ENCODE measurements around the gene GAPT.

The GAPT gene

DNA sequence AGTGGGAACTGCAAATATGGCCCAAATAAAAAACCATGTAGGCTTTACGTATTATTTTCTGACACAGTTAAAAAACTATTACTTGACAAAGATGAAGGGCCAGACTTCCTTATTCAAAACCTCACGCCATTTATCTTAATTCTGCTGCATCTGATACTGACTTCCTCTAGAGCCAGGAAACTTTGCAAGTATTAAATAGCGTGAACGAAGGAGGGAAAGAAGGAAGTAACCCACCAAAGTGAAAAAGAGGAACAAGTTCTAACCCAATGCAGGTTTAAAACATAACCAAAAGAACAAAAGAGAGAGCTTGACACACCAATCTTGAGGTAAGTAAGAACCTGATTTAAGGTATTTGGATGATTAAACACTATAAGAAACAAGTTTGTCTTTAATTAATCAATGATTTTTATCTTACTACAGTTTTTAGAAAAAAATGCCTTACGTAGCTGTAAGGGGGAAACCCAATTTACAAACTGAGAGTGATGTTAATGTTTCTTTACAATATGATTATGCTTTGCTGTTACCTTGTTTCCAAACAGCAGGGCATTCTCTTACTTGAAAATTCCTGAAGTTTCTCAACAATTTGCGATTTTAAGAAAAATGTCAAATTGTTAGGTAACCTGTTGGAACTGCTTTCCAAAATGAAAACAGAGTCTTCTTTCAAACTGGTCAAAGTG lies at the start of gene GAPT:
GAPT (plus strand) TSS at position 220 of the 677 bp plus-strand sequence. CDS start 3,102 bp downstream, outside the sequence.
- no peak for DNase-seq (ENCODE audit: low read depth)

DNA sequence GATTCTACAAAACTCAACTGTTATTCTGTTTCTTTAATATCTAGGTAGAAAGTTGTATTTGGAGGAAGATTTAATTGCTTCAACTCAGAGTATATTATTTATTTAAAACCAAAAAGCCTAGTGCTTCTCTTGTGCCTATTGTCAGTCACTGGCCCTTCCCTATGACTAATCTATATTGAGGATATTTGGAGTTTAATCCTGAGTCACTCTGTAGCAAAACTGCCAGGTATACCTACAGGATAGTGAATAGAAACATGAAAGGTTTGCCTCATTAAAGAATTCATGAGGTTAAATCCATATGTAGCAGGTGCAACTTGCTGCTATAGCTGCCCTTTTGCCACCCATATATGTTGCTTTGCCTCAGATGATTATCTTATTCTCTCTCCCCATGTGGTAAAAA lies 46.4 kb upstream of the GAPT start:
- DNase-seq (ENCODE audit: low read depth): no peak

DNA sequence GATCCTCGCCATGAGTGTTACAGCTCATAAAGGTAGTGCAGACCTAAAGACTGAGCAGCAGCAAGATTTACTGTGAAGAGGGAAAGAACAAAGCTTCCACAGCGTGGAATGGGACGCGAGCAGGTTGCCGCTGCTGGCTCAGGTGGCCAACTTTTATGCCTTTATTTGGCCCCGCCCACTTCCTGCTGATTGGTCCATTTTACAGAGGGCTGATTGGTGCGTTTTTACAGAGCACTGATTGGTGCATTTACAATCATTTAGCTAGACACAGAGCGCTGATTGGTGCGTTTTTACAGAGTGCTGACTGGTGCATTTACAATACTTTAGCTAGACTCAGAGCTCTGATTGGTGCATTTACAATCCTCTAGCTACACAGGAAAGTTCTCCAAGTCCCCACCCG lies 45.2 kb upstream of the GAPT start:
- no peak for DNase-seq (ENCODE audit: low read depth)

DNA sequence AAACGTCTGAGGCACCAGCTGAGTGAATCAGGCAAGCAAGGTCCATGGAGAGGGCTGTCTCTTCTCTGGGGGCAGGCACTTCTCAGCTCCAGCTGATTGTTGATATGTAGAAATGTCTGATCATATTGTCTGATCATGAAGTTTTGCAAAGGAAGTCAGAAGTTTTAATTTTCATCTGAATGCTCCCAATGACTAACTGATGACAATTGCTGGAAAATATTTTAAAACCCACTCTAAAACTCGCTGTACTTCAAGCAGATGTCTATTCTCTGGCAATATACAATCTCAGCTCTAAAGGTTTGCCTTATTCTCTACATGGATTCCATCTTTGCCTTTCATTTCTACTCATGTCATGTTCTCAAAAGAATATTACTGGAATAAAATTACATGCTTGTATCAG lies 44.0 kb upstream of the GAPT start:
- no peak for DNase-seq (ENCODE audit: low read depth)

GRCh38 chr5:58450018-58450417 lies 41.2 kb upstream of the GAPT start:
- no peak for DNase-seq (ENCODE audit: low read depth)

- DNase-seq (ENCODE audit: low read depth): no peak
Observed at GRCh38 chr5:58450811-58451629, 40.2 kb upstream of the GAPT start.

- DNase-seq (ENCODE audit: low read depth): no peak
Observed at GRCh38 chr5:58451732-58452565, 39.3 kb upstream of the GAPT start.

- no peak for DNase-seq (ENCODE audit: low read depth)
Observed at GRCh38 chr5:58452566-58453258, 38.5 kb upstream of the GAPT start.

DNA sequence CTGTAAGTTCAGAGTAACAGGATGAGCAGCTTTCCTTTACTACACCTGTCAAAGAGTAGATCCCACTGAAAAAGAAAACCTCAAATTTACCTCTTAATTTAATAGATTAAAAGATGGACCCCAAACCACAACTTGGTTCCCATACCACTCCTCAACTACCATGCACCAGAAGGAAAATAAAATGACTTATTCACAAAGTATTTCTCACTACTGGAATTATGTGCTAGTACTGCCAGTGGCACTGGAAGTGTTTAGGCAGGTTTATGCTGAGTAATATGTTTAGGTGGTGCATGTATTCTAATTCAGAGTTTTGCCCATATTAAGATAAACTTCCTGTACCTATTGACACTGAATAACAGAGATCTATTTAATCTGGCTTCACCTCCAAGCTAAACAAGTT lies 37.9 kb upstream of the GAPT start:
- no peak for DNase-seq (ENCODE audit: low read depth)

DNA sequence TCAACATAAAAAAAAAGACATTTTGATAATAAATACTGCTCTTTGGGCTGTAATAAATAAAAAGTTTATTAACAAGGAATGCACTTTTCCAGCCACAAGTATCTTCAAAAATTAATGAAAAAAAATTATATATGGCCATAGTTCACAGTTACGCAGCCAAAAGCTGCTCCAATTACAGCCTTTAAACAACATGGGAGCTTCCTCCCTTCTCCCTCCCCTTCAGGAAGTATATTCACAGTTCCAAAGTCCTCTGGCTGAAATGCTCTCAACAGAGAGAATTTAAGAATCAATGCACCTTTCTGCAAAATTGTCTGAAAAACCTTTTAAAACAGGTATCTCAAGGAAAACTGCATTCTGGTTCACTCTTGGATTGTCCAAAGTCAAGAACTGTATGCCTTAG lies 37.2 kb upstream of the GAPT start:
- no peak for DNase-seq (ENCODE audit: low read depth)

- no peak for DNase-seq (ENCODE audit: low read depth)
Observed at GRCh38 chr5:58455066-58455465, 36.2 kb upstream of the GAPT start.

GRCh38 chr5:58455480-58455879 lies 35.8 kb upstream of the GAPT start:
- DNase-seq (ENCODE audit: low read depth): no peak

DNA sequence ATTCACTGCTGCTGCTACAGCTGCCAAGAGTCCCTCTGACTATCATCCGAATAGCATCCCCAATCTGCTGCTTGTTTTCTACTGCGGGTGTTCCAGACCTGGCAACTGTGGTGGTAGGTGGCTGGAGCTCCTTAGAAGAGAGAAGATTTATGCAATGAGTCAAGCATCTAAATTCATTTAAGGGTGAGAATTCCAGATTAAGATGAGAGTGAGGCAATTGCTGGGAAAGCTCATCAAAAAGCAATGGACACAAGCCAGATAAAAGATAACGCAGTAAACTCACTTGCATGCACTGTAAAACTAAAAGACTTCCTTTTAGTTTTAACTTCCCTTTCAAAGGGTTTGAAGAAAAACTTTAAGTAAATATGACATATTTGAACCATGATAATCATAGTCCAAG lies 35.2 kb upstream of the GAPT start:
- no peak for DNase-seq (ENCODE audit: low read depth)

- no peak for DNase-seq (ENCODE audit: low read depth)
Observed at GRCh38 chr5:58456486-58456885, 34.7 kb upstream of the GAPT start.

- DNase-seq (ENCODE audit: low read depth): no peak
Observed at GRCh38 chr5:58457050-58457449, 34.2 kb upstream of the GAPT start.

GRCh38 chr5:58458141-58458742 lies 33.0 kb upstream of the GAPT start:
- no peak for DNase-seq (ENCODE audit: low read depth)

DNA sequence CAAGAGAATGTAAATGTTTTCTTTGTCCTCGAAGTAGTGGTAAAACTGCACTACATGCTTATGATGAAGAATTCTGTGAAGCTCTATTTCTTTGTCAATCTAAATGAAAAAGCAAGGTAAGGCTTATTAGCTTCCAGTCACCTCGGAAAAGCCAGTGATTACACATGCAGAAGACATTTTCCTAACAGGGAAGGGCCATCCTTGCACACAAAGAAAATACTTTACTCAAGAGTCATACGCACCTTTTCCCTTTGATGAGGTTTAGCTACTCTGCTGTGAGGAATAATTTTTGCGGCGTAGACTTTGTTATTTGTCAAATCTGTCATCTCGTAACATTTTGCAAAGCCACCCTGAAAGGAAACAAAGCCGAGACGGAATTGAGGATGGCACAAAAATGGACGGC lies 32.5 kb upstream of the GAPT start:
- DNase-seq (ENCODE audit: low read depth): no peak

GRCh38 chr5:58459146-58460001 lies 31.9 kb upstream of the GAPT start:
- DNase-seq (ENCODE audit: low read depth): peak; percentile 23

DNA sequence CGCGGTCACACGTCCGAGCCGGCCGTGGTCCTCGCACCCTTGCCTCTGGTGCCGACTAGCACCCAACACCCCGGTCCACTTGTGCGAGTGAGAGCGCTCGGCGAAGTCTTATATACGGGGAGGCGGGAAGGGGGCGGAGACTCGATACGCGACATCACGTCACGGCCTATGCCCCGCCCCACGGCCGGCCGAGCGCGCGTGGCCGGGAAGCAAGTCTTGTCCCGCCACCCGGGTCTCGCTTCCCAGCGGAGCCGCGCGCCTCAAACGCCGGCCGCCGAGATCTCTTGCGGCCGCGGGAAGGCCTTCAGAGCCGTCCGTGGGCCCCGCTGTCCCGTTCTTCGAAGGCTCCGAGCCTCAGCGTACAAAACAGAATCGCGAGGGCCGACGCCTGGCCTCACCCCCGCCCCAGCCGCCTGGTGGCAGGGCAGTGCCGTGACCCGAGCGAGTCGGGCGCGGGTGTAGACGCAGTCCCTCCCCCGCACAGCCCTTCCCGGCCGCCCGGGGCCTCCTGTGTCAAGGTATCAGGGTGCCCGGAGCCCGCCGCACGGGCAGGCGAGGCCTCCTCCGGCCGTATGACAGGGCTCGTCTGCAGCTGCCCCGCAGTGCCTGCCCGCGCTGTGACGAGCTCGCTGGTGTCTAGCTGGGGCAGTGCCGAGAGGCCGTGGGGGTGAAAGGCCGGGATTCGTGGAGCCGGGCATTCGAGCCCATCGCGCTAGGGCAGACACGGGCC lies 31.1 kb upstream of the GAPT start, which contains the start of gene PLK2:
PLK2 (minus strand) TSS at position 85 of the 730 bp plus-strand sequence. CDS start 127 bp downstream, outside the sequence.
- DNase-seq (ENCODE audit: low read depth): peak; percentile 95
